OCI-LY7 (cell line): ENCODE data around the gene CMPK2. TPM values are rescaled to one million over a fixed set of nuclear protein-coding genes. Genes with fewer than 3 reads are reported as not detected.
"Not testable (repeated sequence)": the region's sequence is repeated elsewhere in the genome, so short reads cannot be mapped to it uniquely, and the experiment has no call there.

Experiments used
- BruUV-seq: library from RNA; stranded (reverse); fragments of 400-500 nt; replicated peaks from 2 replicates; lab custom pipeline; 2021; lab: Mats Ljungman, UMichigan
- CTCF ChIA-PET: fragments of 300-600 bp; sonication (Branson Sonifier 250); formaldehyde crosslinking; loops from one replicate; lab custom pipeline; 2022; ENCODE audit warnings: antibody characterized with exemption; ENCODE audit not compliant: unreplicated experiment; lab: Charles Lee
- POLR2A ChIA-PET: fragments of 300-600 bp; sonication (Branson Sonifier 250); formaldehyde crosslinking; loops from one replicate; lab custom pipeline; 2022; ENCODE audit warnings: antibody characterized with exemption; lab: Charles Lee
- DNase-seq: peaks from one replicate; pipeline ENCODE4 v3.0.0-alpha.2; 2015; ENCODE audit warnings: low spot score
- H2AFZ ChIP-seq: fragments of 200-600 bp; sonication (generic), shearing (Covaris generic); 2 replicates; pipeline ENCODE4 v1.6.1; 2014; ENCODE audit warnings: mild to moderate bottlenecking, antibody characterized with exemption, low read length, moderate library complexity
- H3K27ac ChIP-seq: fragments of 200-600 bp; sonication (generic); 2 replicates; pipeline ENCODE4 v1.5.1; 2014; ENCODE audit warnings: mixed run types, low read depth, mild to moderate bottlenecking, moderate library complexity, low read length, inconsistent platforms; ENCODE audit not compliant: poor library complexity, severe bottlenecking
- H3K36me3 ChIP-seq: fragments of 200-600 bp; sonication (generic); 2 replicates; pipeline ENCODE4 v1.6.1; 2014; ENCODE audit warnings: mild to moderate bottlenecking, antibody characterized with exemption, low read length, moderate library complexity, mixed read lengths; ENCODE audit not compliant: insufficient read depth
- H3K4me1 ChIP-seq: fragments of 200-600 bp; sonication (generic); 2 replicates; pipeline ENCODE4 v1.5.1; 2014; ENCODE audit warnings: mild to moderate bottlenecking, low read length; ENCODE audit not compliant: insufficient read depth, poor library complexity, severe bottlenecking
- H3K4me2 ChIP-seq: fragments of 200-600 bp; sonication (generic); 2 replicates; pipeline ENCODE4 v1.6.1; 2014; ENCODE audit warnings: mild to moderate bottlenecking, low read length
- H3K4me3 ChIP-seq: fragments of 200-600 bp; sonication (generic); 2 replicates; pipeline ENCODE4 v1.5.1; 2014; ENCODE audit warnings: mild to moderate bottlenecking, low read depth, low read length; ENCODE audit not compliant: poor library complexity, severe bottlenecking
- H3K79me2 ChIP-seq: fragments of 200-600 bp; sonication (generic); 2 replicates; pipeline ENCODE4 v1.6.1; 2016; ENCODE audit warnings: low read depth, mild to moderate bottlenecking, low read length, moderate library complexity, mixed read lengths; ENCODE audit not compliant: insufficient read depth
- H3K9me2 ChIP-seq: fragments of 200-600 bp; sonication (generic); 2 replicates; pipeline ENCODE4 v1.6.1; 2016; ENCODE audit warnings: mild to moderate bottlenecking, low read length, mixed read lengths; ENCODE audit not compliant: insufficient read depth
- H3K9me3 ChIP-seq: fragments of 200-600 bp; sonication (generic); 2 replicates; pipeline ENCODE4 v1.6.1; 2014; ENCODE audit warnings: mild to moderate bottlenecking, mixed run types, low read length, mixed read lengths
- H4K20me1 ChIP-seq: fragments of 200-600 bp; sonication (generic); 2 replicates; pipeline ENCODE4 v1.6.1; 2014; ENCODE audit warnings: mild to moderate bottlenecking, antibody characterized with exemption, low read length, moderate library complexity, mixed read lengths; ENCODE audit not compliant: insufficient read depth
- EZH2phosphoT487 ChIP-seq: fragments of 200-600 bp; sonication (generic); IDR thresholded peaks from 2 replicates; pipeline ENCODE4 v1.6.1; 2018; ENCODE audit warnings: low read depth, borderline replicate concordance, mild to moderate bottlenecking, mixed run types, antibody characterized with exemption, low read length, moderate library complexity, mixed read lengths
- intact Hi-C: fragments of 100-400 bp; cut with micrococcal nuclease; formaldehyde crosslinking; loops from one replicate; pipeline ENCODE4 v1.10.0; 2022; ENCODE audit not compliant: unreplicated experiment
- total RNA-seq, 2 experiments: library from RNA; depleted of rRNA in 1 of 2; stranded (reverse); fragments of >200 nt in 1 of 2; shearing (Covaris generic) in 1 of 2; gene quantifications; 2 replicates each; pipeline ENCODE4 v1.2.3, GENCODE V29; 2014 to 2022
- TF ChIP-seq, protein P1 (sequence below): fragments of 200-600 bp; sonication (generic); conservative IDR thresholded peaks from 2 replicates; pipeline ENCODE4 v1.5.1; 2014; ENCODE audit warnings: mild to moderate bottlenecking, antibody characterized with exemption, low read length, moderate library complexity, mixed read lengths

Gene CMPK2
- total RNA-seq, 2 experiments from 2014 or later = 0.99 TPM; not detected in 1

DNA sequence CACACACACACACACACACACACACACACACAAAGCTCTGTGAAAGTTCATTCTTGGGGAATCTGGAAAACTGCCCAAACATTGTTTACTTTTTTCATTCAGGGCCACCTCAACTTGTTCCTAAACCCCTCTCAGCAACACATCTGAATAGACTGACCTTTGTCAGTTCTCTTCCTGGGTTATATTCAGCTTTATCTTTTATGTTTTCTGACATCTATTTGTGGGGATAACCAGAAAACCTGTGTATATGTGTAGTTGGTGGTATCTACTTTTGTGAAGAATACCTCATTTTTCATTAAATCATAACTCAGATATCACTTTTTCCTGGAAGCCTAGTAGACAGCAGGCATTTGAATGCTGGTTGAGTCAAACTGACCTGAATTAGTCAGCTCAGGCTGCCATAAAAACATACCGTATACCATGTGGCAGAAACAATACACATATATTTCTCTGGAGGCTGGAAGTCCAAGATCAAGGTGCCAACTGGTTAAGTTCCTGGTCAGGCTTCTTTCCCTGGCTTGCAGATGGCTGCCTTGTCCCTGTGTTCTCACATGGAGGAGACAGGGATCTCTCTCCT is 40.5 kb upstream of the CMPK2 start:
- ChIA-PET CTCF (no interaction called here), POLR2A (interaction anchor here (0.6 kb wide), 4 partner anchors 56 to 1301 kb away, joined by 3 read pairs; no protein-coding TSS in a partner anchor)
- H3K79me2 ChIP-seq = no peaks in the 10 kb centered on the region
- BruUV-seq = no TSS peak
- H3K27ac ChIP-seq = no peak overlapping the region
- H3K36me3 ChIP-seq = no peaks in the 10 kb centered on the region
- no peak overlapping the region for H3K4me3 ChIP-seq
- TF ChIP-seq, protein P1, sequence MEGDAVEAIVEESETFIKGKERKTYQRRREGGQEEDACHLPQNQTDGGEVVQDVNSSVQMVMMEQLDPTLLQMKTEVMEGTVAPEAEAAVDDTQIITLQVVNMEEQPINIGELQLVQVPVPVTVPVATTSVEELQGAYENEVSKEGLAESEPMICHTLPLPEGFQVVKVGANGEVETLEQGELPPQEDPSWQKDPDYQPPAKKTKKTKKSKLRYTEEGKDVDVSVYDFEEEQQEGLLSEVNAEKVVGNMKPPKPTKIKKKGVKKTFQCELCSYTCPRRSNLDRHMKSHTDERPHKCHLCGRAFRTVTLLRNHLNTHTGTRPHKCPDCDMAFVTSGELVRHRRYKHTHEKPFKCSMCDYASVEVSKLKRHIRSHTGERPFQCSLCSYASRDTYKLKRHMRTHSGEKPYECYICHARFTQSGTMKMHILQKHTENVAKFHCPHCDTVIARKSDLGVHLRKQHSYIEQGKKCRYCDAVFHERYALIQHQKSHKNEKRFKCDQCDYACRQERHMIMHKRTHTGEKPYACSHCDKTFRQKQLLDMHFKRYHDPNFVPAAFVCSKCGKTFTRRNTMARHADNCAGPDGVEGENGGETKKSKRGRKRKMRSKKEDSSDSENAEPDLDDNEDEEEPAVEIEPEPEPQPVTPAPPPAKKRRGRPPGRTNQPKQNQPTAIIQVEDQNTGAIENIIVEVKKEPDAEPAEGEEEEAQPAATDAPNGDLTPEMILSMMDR = no peak
- TF ChIP-seq EZH2phosphoT487 = no peak
- no peak overlapping the region for H3K4me2 ChIP-seq
- no peaks in the 10 kb centered on the region for H3K9me3 ChIP-seq
- no peak for DNase-seq
- intact Hi-C loops = no loop called here
- H2AFZ ChIP-seq = no peak overlapping the region
- no peaks in the 10 kb centered on the region for H4K20me1 ChIP-seq
- H3K9me2 ChIP-seq = no peaks in the 10 kb centered on the region
- no peaks in the 10 kb centered on the region for H3K4me1 ChIP-seq

DNA sequence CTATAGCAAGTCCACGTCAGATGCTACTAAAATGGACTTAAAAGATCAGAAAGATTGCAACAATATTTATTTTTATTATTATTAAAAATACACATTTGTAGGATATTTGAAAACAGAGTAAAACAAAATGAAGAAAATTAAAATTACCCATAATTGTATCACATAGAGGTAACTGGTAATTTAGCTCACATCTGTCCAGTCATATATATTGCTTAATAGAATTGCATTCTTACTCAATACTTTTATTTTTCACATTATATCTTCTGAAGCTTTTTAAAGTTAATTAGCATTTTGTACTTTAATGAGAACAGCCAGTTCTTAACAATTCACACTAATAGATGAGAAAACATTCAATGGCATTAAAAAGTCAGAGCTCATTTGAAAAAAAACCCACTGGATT is 40.0 kb upstream of the CMPK2 start:
- POLR2A ChIA-PET = interaction anchor here (0.6 to 0.7 kb wide), 6 partner anchors 8 to 1301 kb away, joined by 3 read pairs; no protein-coding TSS in a partner anchor
- H3K9me3 ChIP-seq = no peaks in the 10 kb centered on the region

DNA sequence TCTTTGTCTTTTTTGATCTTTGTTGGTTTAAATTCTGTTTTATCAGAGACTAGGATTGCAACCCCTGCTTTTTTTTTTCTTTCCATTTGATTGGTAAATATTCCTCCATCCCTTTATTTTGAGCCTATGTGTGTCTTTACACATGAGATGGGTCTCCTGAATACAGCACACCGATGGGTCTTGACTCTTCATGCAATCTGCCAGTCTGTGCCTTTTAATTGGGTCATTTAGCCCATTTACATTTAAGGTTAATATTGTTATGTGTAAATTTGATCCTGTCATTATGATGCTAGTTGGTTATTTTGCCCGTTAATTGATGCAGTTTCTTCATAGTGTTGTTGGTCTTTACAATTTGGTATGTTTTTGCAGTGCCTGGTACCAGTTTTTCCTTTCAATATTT is 36.9 kb upstream of the CMPK2 start:
- POLR2A ChIA-PET = interaction anchor here (0.6 to 0.7 kb wide), 2 partner anchors 89 to 303 kb away, joined by 3 read pairs; no protein-coding TSS in a partner anchor
- H3K9me2 ChIP-seq, H3K36me3 ChIP-seq, H3K9me3 ChIP-seq, intact Hi-C loops, BruUV-seq, CTCF ChIA-PET, H2AFZ ChIP-seq, H3K4me2 ChIP-seq, DNase-seq, H3K27ac ChIP-seq, H3K79me2 ChIP-seq, H4K20me1 ChIP-seq, H3K4me3 ChIP-seq, H3K4me1 ChIP-seq: not testable (repeated sequence)

More for the DNA sequence above, 40.0 kb upstream of the CMPK2 start:
- Histone ChIP-seq H3K27ac (no peak overlapping the region), H3K9me2 (no peaks in the 10 kb centered on the region), H3K79me2 (no peaks in the 10 kb centered on the region), H3K36me3 (no peaks in the 10 kb centered on the region), H3K4me3 (no peak overlapping the region), H4K20me1 (no peaks in the 10 kb centered on the region), H3K4me2 (no peak overlapping the region), H2AFZ (no peak overlapping the region), H3K4me1 (no peaks in the 10 kb centered on the region)
- CTCF ChIA-PET = no interaction called here
- BruUV-seq = no TSS peak
- intact Hi-C loops = no loop called here
- TF ChIP-seq, protein P1 = no peak
- no peak for TF ChIP-seq EZH2phosphoT487
- DNase-seq = no peak
